ENCODE measurements around the gene TOMM7. TPM values are rescaled to one million over a fixed set of nuclear protein-coding genes. Genes with fewer than 3 reads are reported as not detected.
"Not testable (repeated sequence)": the region's sequence is repeated elsewhere in the genome, so short reads cannot be mapped to it uniquely, and the experiment has no call there.

The TOMM7 gene
- total RNA-seq, 1 experiment from 2014 or later: 117 TPM

- no peak for DNase-seq (ENCODE audit: low read depth)
Observed at GRCh38 chr7:22824760-22825159, 2.1 kb upstream of the TOMM7 start.

DNA sequence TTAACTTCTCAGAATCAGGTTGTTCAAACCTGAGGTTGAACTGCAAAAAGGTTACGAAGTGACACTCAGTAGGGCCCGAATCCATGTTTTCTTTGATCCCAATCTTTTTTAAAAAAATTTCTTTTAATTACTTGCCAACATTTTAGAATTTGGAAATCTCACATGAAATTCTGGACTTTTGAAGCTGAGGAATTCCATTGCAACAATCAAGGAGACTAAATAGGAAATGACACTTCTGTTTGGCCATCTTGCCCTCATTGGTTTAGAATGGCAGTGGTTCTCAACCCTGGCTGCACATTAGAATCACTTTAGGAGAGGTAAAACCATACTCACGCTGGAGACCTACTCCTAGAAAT is 471 bp upstream of the TOMM7 start:
- no peak for DNase-seq (ENCODE audit: low read depth)

DNA sequence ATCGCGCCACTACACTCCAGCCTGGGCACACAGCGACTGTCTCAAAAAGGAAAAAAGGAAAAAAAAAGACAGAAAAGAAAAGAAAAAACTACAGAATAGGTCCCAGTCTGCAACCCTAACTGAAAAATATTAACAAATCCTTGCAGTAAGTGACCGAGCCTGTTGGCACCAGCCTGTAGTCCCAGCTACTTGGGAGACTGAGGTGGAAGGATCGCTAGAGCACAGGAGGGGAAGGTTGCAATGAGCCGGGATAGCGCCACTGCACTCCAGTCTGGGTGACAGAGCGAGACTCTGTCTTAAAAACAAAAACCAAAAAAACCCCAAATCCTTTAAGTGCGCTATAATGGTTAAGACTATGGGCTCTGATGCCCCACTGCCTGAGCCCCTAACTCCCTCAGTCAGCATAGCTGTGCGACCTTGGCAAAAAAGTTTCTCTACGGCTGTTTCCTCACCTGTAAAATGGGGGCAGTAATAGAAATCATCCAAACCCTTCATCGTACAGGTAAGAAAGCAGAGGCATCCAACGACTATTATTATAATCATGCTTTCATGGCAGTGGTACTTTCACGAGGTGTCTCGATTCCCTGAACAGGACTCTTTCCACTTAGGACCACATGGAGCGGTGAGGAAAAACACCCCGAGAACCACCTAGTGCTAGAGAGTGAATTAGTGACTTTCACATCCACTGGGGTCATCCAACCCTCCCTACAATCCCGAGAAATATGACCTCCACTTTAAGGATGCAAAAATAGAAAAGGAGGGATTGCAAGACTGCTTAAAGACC is 755 bp downstream of the TOMM7 start:
- DNase-seq (ENCODE audit: low read depth): peak; percentile 25

DNA sequence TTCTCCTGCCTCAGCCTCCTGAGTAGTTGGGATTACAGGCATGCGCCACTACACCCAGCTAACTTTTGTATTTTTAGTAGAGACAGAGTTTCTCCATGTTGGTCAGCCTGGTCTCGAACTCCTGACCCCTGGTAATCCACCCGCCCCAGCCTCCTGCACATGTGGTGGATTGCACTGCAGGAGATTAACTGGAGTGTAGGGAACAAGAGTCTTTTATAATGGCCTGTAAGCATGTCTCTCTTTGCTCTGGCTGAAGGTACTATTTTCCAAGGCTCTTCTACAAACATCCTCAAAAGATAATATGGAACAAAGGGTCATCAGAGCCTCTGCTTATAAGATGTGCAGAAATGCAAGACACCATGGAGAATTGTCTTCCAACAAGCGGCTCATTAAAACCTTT is 3.2 kb downstream of the TOMM7 start:
- no peak for DNase-seq (ENCODE audit: low read depth)

DNA sequence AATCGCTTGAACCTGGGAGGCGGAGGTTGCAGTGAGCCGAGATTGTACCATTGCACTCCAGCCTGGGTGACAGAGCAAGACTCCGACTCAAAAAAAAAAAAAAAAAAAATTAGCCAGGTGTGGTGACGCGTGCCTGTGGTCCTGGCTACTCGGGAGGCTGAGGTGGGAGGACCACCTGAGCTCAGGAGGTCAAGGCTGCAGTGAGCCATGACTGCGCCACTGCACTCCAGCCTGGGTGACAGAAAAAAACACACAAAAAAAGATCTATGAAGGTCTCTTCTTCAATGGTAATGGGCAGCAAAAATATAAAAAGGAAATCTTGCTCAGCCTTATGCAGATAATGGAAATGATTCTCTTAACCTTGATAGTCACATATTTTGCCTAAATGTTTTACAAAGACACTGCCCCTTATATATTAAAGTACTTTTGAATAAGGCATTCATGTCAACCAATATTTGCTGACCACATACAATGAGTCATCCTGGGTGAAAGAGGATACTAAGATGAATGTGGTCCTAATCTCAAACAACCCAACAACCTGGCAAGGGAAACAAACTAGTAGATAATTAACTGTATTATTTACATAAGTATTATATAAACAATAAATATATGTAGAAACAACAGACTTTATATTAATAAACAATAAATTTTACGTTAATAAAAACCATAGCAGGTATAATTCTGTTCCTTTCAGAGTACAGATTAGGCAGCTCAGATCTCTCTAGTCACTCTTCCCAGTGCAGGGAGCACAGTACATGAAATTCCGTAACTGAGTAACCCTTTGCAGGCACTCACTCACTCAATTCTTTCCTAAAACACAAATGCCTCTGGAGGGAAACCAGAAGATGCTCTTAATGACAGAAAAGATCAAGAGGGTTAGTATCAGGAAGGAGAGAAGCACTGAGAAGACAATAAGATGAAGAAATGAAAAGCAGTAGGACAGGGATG is 8.1 kb downstream of the TOMM7 start:
- DNase-seq (ENCODE audit: low read depth): peak; percentile 68

GRCh38 chr7:22812353-22812752 is 10.3 kb downstream of the TOMM7 start:
- DNase-seq (ENCODE audit: low read depth): no peak

DNA sequence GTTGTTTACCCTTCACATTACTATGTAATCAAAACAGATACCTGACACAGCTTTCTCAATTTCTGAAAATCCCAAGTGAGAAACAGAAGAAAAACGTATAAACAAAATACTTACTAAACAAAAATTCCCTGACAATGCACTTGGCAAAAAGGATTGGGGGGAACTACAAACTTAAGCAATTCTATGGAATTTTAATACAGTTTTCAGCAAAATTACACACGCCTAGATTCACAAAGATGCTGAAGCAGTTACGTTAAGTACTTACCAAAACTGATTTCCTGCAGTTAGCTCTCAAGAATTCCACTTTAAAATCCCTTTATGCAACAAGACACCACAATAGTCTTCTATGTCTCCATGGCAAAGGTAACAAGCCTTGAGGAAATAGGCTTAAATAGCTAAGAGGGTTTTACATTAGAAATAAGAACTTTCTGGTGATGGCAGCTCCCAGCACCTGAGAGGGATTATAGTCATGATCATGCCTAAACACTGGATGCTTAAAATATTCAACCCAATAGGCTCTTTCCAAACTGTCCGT is 10.8 kb downstream of the TOMM7 start:
- no peak for DNase-seq (ENCODE audit: low read depth)

GRCh38 chr7:22810843-22811242 is 11.8 kb downstream of the TOMM7 start:
- DNase-seq (ENCODE audit: low read depth): no peak

DNA sequence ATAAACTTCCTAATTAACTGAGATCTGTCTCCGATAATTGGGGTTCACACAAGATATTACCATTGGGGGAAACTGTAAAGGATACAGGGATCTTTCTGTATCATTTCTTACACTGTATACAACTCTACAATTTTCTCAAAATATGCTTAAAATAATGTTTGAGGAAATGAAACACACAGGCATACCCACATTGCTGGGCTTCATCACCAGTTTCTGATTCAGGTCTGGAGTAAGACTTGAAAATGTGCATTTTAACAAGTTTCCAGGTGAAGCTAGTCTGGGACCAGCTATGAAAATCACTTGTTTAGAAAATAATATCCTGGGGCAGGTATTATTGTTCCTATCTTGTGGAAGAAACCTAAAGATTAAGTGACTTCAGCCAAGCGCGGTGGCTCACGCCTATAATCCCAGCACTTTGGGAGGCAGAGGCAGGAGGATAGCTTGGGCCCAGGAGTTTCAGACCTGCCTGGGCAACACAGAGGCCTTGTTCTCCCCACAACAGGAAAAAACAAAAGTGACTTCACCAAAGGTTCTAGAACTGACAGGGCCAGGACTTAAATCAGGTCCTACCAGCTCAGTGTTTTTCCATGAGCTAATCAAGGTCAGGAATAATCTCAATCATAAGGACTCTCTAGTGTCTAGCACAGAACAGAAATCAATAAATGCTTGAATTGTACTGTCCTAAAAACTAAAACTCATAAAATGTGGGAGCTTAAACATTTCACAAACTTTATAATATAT is 12.6 kb downstream of the TOMM7 start:
- DNase-seq (ENCODE audit: low read depth): no peak

DNA sequence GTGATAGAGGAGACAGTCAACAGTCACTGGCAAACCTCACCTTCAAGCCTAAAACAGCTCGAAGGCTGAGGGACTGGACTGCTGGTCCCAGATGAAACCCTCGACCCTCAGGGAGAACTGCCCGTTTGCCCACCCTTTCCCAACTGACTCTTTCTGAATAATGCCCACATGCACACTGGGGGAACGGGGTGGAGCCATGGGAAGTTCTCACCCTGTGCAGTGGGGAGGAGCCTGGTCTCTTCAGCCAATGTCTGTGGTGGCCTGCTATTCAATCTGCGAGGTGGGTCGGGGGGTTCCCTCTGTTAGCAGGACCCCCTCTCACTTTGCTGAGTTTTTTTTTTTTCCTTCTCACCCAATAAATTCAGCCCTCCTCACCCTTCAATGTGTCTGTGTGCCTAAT is 14.5 kb downstream of the TOMM7 start:
- no peak for DNase-seq (ENCODE audit: low read depth)

DNA sequence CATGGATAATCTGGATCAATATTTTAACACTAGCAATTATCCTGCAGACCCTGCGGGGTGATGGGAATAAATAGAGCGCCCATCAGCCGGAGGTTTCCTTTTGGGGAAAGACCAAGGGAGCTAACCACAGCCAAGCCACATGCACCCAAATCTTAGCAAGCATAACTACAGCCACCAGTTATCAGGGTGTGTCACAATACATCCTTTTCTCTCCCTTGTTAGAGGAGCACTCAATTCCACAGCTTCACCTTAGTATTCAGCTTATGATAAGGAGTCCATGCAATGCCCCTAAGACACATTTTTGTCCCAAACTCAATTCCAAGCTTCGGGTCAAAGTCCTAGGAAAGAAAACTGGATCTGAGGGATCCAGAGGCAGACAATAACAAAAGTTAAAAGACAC is 15.9 kb downstream of the TOMM7 start:
- no peak for DNase-seq (ENCODE audit: low read depth)

DNA sequence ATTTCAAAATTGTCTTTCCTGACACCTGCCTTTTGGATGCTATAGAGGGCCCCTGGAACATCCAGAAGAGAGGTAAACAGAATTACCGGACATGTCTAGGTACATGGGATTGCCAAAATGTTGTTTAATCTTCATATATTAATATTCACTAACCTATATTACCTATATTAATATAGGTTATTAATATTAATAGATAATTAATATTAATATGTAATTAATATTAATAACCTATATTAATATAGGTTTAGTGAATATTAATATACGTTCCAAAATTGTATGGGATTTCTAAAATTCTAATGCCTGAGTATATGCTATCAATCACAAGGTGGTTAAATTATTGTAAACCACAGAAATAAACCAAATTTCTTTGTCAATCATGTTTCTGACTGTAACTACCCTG is 17.4 kb downstream of the TOMM7 start:
- no peak for DNase-seq (ENCODE audit: low read depth)

DNA sequence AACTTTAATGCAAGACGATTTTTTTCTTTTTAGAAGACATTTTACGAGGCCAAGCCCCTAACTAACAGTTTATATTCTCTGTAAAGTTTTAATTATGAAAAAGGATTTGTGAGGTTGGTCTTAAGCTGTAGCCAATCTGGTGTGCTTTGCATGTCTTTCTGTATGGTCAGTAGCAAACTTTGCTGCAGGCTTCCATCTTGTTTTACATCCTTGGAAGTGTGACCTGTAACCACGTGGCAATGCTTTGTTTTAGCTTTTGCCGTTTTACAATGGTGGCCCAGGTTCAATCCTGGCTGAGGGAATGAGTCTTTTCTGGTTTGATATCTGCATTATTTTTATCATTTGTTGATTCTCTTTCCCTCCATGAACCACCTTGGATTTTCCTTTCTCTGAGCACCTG is 19.8 kb downstream of the TOMM7 start:
- DNase-seq (ENCODE audit: low read depth): not testable (repeated sequence)

DNA sequence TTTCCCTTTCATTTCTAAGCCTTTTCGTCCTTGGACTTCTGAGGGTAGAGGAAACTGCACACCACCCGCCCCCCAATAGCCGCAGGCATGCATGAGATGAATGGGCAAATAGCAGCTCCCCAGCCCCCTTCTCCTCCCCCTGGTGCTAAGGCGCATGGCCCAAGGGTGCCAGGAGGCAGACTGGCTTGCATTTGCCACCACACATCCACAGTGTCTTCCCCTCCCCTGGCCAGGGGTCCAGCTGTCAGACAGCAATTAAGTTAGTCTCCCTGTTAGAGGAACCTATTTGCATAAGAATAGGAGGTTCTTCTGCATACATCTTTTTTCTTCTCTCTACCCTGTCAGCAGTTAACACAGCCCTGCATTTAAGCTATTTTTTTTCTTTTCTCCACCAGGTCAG is 20.2 kb downstream of the TOMM7 start:
- DNase-seq (ENCODE audit: low read depth): no peak

GRCh38 chr7:22801912-22802311 is 20.7 kb downstream of the TOMM7 start:
- DNase-seq (ENCODE audit: low read depth): no peak

DNA sequence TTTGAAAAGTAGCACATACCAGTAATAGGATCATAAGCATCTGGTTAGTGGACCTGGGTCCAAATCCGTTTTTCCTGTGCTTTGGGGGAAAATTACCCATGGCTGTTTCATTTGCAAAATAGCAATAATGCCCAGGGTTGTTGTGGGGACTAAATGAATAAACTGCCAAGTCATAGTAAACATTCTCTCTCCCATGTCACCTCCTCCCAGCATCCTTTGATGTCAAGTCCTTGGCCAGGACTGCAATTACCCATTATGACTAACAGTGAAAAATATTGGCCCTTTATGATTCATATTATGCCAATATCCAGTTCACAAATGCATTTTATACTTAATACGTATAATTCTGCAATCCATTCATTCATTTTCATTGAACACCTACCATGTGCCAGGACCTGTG is 23.0 kb downstream of the TOMM7 start:
- no peak for DNase-seq (ENCODE audit: low read depth)

GRCh38 chr7:22793593-22794462 is 28.8 kb downstream of the TOMM7 start:
- no peak for DNase-seq (ENCODE audit: low read depth)

DNA sequence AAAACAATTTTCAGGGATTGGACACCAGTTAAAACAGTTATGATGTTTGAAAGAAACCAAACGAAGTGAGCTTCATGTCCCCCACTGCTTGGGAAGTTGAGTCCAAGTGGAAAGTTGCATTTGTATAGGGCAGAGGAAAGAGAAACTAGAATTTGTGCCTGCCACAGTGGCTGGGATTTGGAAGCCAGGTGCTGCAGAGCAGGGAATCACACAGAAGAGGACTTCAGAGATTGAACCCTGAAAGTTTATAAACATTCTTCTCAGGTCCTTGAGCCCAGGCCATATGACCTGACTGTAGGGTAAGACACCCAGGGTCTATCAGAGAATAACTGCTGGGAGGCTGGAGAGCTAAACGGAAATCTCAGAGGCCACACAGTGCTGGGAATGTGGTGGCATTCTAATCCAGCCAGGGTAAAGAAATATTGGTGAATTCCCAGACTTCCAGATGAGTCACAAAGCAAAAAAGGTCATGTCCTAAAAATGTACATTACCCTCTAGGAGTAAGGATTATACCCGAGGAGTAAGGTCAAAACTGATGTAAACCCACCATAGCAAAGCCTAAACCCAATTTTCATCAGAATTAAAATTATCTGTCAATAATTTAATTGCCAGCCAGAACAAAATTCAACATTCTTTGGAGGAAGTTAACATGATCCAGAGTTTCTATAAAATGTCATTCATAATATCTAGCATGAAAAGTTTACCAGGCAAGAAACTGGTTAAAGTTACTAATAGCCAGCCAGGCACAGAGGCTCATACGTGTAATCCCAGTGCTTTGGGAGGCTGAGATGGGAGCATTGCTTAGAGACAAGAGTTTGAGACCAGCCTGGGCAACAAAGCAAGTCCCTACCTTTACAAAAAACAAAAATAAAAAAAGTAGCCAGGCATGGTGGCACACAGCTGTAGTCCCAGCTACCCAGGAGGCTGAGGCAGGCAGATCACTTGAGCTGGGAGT is 31.2 kb downstream of the TOMM7 start:
- DNase-seq (ENCODE audit: low read depth): peak; percentile 60

DNA sequence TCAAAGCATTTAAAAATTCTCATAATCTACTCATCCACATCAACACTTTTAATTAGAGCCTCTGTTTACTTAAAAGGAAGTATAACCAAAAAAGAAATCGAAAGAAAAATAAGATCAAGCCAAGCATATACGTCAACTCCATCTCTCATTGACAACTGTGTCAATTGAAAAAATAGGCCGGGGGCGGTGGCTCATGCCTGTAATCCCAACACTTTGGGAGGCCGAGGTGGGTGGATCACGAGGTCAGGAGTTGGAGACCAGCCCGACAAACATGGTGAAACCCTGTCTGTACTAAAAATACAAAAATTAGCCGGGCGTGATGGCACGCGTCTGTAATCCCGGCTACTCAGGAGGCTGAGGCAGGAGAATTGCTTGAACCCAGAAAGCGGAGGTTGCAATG is 32.0 kb downstream of the TOMM7 start:
- not testable (repeated sequence) for DNase-seq (ENCODE audit: low read depth)

All from HT1080 (cell line).